ENCODE data around the gene TGM2.

TGM2 gene

GRCh38 chr20:38158701-38159351 lies 6.2 kb downstream of the TGM2 start:
- DNase-seq: no peak

- no peak for DNase-seq
These were observed 7.2 kb downstream of the TGM2 start for GRCh38 chr20:38157635-38158495.

- DNase-seq: no peak
These were observed 8.0 kb downstream of the TGM2 start for GRCh38 chr20:38156888-38157634.

DNA sequence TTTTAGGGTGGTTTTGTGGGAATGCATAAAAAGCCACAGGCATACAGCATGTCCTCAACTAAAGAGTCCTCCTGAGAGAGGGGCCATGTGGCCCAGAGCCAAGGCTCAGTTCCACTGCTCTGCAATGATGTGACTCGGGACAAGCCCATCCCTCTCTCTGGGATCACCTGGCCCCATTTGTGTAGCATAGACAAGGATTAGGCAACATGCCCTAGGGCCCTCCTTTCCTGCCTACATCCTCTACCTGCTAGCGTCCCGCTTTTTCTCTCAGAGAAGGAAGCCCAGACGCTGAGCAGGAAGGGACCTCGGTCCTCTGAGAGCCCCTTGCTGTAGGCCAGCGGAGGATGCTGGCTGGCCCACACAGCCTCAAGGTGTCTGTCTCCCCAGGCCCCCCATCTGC lies 8.8 kb downstream of the TGM2 start:
- no peak for DNase-seq

- no peak for DNase-seq
These were observed 9.3 kb downstream of the TGM2 start for GRCh38 chr20:38155811-38156210.

- no peak for DNase-seq
These were observed 11.7 kb downstream of the TGM2 start for GRCh38 chr20:38153401-38153800.

DNA sequence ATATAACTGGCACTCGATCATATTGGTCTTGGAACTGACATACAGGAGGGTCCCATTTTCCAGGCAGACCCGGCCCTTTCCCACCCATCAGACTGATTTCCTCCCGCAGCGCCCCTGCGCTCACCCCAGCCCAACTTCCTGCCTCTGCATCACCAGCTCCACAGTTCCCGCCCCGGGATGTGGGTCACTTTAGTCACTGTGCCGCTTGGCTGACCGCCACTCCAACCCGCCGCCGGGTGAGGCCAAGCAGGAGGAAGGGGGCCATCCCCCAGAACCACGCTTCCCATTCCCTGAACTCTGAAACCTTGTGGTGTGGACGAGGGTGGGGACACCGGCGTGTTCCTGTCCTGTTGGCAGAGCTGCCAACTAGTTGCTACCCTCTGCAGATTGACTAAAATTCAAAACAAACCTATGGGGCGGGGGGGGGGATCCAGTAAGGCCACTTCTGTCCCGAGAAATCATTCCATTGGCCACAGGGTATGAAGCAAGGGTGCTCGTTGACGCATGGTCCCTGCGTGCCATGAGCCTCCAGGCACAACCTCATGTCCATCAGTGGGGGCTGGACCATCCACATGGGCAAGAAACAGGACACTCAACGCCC lies 12.3 kb downstream of the TGM2 start:
- DNase-seq: no peak

GRCh38 chr20:38152175-38152620 lies 12.9 kb downstream of the TGM2 start:
- DNase-seq: no peak

- no peak for DNase-seq
These were observed 13.6 kb downstream of the TGM2 start for GRCh38 chr20:38151455-38151854.

GRCh38 chr20:38150335-38151170 lies 14.5 kb downstream of the TGM2 start:
- DNase-seq: no peak

- no peak for DNase-seq
These were observed 16.6 kb downstream of the TGM2 start for GRCh38 chr20:38148328-38149102.

DNA sequence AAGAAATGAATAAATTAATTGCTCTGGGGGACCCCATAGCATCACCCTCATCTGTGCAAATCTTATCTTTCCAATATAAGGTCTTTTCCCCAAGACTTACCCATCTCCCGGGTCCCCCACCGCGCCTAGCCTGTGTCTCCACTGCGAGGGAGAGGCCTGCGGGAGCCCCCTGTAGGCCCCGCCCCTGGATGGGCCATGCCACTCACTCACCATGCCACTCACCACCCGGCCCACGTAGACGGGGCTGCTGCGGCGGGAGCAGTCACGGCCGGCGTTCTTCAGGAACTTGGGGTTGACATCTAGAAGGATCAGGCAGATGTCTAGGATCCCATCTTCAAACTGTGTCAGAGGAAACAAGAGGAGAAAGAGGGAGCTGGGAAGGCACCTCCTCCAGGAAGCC lies 17.3 kb downstream of the TGM2 start:
- DNase-seq: no peak

GRCh38 chr20:38147163-38147562 lies 17.9 kb downstream of the TGM2 start:
- DNase-seq: no peak

DNA sequence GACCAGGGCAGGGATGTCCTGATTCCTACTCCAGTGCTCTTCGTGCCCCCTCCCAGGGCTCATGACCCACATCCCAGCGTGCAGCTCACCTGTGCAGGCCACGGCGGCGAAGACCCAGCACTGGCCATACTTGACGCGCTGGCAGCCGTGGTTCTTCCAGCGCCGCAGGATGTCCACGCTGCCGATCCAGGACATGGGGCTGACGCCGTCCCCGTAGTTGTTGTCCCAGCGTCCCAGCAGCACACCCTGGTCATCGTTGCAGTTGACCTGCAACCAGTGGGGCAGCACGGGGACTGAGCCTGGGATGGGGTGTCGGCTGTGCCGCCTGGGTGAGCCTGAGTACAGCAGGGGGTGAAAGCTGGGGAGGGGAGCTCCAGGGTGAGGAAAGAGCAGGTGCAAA lies 18.4 kb downstream of the TGM2 start:
- no peak for DNase-seq

GRCh38 chr20:38146156-38146555 lies 18.9 kb downstream of the TGM2 start:
- DNase-seq: no peak

DNA sequence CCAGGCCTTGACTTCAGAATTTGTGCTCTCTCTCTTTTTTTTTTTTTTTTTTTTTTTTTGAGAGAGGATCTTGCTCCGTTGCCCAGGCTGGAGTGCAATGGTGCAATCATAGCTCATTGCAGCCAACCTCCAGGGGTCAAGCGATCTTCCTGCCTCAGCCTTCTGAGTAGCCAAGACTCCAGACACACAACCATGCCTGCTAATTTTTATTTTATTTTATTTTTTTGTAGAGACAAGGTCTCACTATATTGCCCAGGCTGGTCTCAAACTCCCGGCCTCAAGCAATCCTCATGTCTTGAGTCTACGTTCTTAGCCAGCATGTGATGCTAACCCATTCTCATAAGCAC lies 19.4 kb downstream of the TGM2 start:
- DNase-seq: no peak

DNA sequence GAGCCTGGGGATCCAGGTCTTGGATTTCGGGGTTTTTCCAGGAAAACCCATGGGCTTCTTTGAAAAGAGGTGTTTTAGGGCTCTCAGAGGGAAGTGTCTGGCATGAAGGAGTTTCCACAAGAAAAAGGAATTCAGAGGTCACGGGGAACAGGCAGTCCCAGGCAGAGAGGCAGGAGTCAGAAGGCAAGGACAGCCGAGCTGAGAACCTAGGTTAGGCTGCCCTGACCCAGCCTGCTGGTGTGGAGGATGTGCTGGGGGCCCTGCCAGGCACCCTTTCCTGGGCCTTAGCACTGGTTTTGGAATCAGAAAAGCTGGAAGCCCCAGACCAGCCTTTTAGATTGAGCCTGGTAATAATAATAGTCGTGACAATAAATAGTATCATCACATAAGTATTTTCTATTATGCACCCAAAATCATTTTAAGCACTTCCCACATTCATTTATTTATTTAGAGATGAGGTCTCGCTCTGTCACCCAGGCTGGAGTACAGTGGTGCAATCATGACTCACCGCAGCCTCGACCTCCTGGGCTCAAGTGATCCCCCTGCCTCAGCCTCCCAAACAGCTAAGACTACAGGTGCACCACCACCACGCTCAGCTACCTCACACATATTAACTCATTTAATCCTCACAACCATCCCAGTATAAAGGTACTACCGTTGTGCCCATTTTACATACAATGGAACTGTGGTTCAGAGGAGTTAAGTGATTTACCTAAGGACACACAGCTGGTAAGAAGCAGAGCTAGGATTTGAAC lies 19.9 kb downstream of the TGM2 start:
- no peak for DNase-seq

GRCh38 chr20:38144598-38144973 lies 20.5 kb downstream of the TGM2 start:
- DNase-seq: no peak

GRCh38 chr20:38143646-38144554 lies 21.2 kb downstream of the TGM2 start:
- no peak for DNase-seq

- DNase-seq: no peak
These were observed 21.8 kb downstream of the TGM2 start for GRCh38 chr20:38143238-38143645.
